HG02870 (cell line): ENCODE measurements around the gene ABCA3.
"Not testable (repeated sequence)": the region's sequence is repeated elsewhere in the genome, so short reads cannot be mapped to it uniquely, and the experiment has no call there.

Source experiments
- ATAC-seq: cut with Tn5 transposase; IDR thresholded peaks from one replicate; pipeline ENCODE4 v1.9.1; 2021; ENCODE audit warnings: mild to moderate bottlenecking, moderate library complexity; ENCODE audit not compliant: unreplicated experiment

Gene ABCA3

GRCh38 chr16:2340564-2341455 lies at the start of gene ABCA3:
ABCA3 (minus strand) TSS chr16:2340728; CDS start chr16:2326466, 14,262 bp downstream.
- peak; percentile 76 for ATAC-seq

DNA sequence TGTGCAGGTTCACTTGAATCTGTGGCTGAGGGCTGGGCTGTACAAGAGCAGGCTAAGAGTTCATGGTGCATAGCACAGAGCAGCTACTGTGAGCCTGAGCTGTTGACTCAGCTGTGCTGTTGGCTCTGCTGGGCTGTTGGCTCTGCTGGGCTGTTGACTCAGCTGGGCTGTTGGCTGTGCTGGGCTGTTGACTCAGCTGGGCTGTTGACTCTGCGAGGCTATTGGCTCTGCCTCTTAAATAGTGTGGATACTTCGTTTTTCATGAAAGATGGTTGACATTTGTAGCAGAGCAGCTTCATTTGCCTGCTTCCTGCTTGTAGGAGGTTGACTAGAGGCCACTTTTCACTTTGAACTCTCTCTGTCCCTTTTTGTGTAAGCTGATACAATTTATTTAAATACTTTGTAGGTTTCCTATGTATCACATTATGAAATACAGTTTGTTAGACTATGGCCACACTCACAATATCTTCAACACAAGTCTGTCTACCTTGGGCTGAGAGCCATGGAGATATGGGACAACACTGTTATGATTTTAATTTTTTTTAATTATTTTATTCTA lies 48.4 kb upstream of the ABCA3 start:
- no peak for ATAC-seq

GRCh38 chr16:2388139-2388874 lies 47.8 kb upstream of the ABCA3 start:
- ATAC-seq, result no peak

- no peak for ATAC-seq
These were observed 46.5 kb upstream of the ABCA3 start for GRCh38 chr16:2386990-2387389.

- ATAC-seq, result not testable (repeated sequence)
These were observed 45.5 kb upstream of the ABCA3 start for GRCh38 chr16:2385982-2386381.

- ATAC-seq, result no peak
These were observed 44.8 kb upstream of the ABCA3 start for GRCh38 chr16:2385190-2385836.

DNA sequence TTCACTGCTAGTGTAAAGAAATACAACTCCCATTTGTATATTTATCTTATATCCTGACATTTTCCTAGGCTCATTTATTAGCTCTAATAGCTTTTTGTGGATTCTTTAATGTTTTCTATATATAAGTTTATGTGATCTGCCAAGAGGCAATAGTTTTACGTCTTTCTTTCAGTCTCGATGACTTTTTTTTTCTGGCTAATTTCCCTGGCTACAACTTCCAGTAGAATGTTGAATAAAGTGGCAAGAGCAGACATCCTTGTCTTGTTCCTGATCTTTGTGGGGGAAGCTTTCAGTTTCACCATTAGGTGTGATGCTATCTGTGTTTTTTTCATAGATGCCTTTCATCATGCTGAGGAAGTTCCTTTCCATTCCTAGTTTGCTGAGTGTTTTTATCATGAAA lies 43.9 kb upstream of the ABCA3 start:
- no peak for ATAC-seq

DNA sequence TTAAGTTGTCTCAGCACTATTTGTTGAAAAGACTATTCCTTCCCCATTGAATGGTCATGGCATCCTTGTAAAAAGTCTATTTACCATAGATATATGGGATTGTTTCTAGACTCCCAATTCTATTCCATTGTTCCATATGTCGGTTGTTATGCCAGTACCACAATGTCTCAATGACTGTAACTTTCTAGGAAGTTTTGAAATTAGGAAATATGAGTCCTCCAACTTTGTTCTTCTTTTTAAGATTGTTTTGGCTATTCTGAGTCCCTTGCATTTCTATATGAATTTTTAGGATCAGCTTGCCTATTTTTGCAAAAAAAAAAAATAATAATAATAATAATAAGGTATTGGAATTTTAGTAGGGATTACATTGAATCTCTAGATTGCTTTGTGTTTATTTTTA lies 43.0 kb upstream of the ABCA3 start:
- ATAC-seq, result no peak

GRCh38 chr16:2374644-2375043 lies 34.1 kb upstream of the ABCA3 start:
- no peak for ATAC-seq

GRCh38 chr16:2373176-2373575 lies 32.6 kb upstream of the ABCA3 start:
- ATAC-seq, result no peak

DNA sequence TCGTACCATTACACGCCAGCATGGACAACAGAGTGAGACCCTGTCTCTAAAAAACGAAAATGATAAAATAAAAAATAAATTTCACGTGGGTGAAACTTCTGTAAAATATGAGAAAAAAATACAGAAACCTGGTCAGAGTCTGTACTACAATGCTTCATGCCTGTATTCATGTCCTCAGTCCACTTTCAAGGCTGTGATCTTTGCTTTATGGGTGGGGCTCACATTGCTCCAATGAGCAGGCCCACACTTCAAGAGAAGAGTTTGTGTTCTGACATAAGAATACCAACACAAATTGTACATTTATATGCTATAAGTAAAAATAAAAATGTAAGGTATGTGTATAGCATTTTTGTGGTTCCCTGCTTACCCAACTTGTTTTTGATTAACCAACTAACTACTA lies 32.2 kb upstream of the ABCA3 start:
- ATAC-seq, result no peak

- ATAC-seq, result no peak
These were observed 30.9 kb upstream of the ABCA3 start for GRCh38 chr16:2371421-2371820.

GRCh38 chr16:2370721-2371120 lies 30.2 kb upstream of the ABCA3 start:
- no peak for ATAC-seq

DNA sequence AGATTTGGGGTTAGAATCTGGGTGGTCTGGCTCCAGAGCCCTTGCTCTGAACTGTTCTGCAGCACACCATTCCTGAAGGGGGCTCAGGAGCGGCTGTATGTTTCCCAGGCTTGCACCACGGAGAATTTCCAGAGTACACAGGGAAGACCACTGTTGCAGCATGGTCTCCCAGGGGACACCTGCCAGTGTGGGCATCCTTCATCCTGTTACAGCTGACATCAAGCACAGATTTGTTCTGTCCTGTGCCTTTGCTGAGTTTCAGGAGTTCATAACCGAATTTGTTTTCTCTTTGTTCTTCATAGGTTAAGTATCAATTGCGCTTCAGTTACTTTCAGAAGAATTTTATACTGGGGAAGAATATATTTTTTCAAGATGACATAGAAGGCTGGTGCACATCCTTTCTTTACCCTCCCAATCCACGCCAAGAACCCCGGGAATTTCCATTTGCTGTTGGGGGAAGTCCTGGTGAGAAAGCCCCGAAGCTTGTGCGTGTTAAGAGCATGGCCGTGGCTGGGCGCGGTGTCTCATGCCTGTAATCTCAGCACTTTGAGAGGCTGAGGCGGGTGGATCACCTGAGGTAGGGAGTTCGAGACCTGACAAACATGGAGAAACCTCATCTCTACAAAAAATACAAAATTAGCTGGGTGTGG lies 26.3 kb upstream of the ABCA3 start:
- ATAC-seq, result no peak

GRCh38 chr16:2365397-2366294 lies 25.1 kb upstream of the ABCA3 start:
- no peak for ATAC-seq

DNA sequence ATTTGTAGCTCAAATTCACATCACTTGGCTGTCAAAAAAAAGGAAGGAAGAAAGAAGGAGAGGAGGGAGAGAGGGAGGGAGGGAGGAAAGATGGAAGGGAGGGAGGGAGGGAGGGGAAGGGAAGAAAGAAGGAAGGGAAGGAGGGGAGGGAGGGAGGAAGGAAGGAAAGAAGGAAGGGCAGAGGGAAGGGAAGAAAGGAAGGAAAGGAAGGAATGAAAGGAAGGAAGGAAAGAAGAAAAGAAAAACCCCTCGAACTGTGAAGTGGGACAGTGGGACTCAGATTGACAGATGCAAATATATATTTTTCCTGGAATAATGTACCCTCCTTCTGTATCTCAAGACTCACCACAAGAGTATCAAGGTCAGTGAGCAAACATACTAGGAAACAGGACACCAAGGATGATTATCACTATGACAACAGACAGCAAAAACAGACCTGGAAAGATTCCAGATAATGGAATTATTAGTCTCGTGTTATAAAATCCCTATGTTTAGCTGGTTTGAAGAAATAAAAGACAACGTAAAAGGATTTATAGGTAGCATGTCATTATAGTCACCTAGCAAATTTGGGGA lies 24.2 kb upstream of the ABCA3 start:
- ATAC-seq, result no peak

- no peak for ATAC-seq
These were observed 21.7 kb upstream of the ABCA3 start for GRCh38 chr16:2362218-2362617.

DNA sequence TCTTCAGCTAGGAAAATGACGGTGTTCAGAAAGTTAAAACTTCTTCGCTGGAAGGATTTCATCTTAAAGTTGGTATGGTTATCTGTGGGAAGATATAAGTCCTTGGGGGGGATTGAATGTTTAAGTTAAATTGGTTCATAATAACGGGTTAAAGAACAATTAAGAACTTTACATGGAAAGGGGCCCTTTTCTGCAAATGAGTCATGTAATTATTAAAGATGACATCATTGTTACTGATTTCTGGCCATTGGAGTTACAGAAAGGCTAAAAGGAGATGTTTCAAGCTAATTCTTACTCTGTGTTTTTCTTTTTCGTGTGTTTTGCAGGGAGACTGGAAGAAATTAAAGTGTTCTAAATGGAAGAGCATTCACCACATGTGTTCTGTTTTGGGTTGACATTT lies 20.6 kb upstream of the ABCA3 start:
- ATAC-seq, result no peak

DNA sequence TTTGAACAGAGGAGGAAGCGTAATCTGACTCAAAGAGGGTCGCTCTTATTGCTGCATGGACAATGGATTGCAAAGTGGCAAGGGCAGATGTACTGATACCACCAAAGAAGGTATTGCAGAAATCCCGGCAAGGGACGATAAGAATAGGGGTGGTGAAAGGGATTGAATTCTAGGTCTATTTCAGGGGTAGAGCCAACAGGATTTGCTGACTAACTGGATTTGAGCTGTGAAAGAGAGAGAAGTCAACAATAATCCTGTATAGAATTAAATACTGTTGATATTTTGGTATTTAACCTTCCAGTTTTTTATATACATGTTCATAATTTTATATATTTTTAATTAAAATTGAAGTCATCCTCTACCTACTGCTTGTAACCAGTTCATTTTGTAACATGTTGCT lies 19.4 kb upstream of the ABCA3 start:
- ATAC-seq, result no peak
